WTC11 (cell line): ENCODE data around the gene PTPRG. TPM values are rescaled to one million over a fixed set of nuclear protein-coding genes. Genes with fewer than 3 reads are reported as not detected.

Source experiments
- ATAC-seq: fragments of 200-7000 bp; cut with Tn5 transposase; 2 replicates; pipeline ENCODE4 v1.10.0; 2021; ENCODE audit warnings: mild to moderate bottlenecking, moderate library complexity
- CTCF ChIA-PET: fragments of 300-600 bp; sonication (Branson Sonifier 250); formaldehyde crosslinking; loops from one replicate; lab custom pipeline; 2021; ENCODE audit warnings: antibody characterized with exemption; lab: Charles Lee
- POLR2A ChIA-PET: fragments of 350-600 bp; sonication (Branson Sonifier 250); formaldehyde crosslinking; loops from one replicate; lab custom pipeline; 2021; ENCODE audit warnings: antibody characterized with exemption; lab: Charles Lee
- DNase-seq: peaks from one replicate; pipeline ENCODE4 v3.0.0; 2021; ENCODE audit warnings: low spot score
- H3K27ac Mint-ChIP-seq: 2 replicates; pipeline ENCODE4 v1.8.0; 2021; ENCODE audit warnings: mixed read lengths
- H3K27me3 Mint-ChIP-seq: 2 replicates; pipeline ENCODE4 v1.8.0; 2021; ENCODE audit warnings: low read depth, mild to moderate bottlenecking, moderate library complexity, mixed read lengths
- H3K36me3 Mint-ChIP-seq: 2 replicates; pipeline ENCODE4 v1.8.0; 2021; ENCODE audit warnings: mixed read lengths
- H3K4me1 Mint-ChIP-seq: 2 replicates; pipeline ENCODE4 v1.8.0; 2022; ENCODE audit warnings: mixed read lengths
- H3K4me3 Mint-ChIP-seq: 2 replicates; pipeline ENCODE4 v1.8.0; 2021; ENCODE audit warnings: mild to moderate bottlenecking, moderate library complexity, mixed read lengths
- H3K9me3 Mint-ChIP-seq: 2 replicates; pipeline ENCODE4 v1.8.0; 2021; ENCODE audit warnings: mixed read lengths
- CBFB ChIP-seq: sonication (generic); formaldehyde crosslinking; IDR thresholded peaks from 2 replicates; pipeline ENCODE4 v1.8.1; 2022; ENCODE audit warnings: mild to moderate bottlenecking, low read depth, missing genetic modification reagents
- CREB1 ChIP-seq: sonication (generic); formaldehyde crosslinking; IDR thresholded peaks from 2 replicates; pipeline ENCODE4 v1.8.0; 2023; ENCODE audit warnings: mild to moderate bottlenecking, missing genetic modification reagents
- ETV6 ChIP-seq: sonication (generic); formaldehyde crosslinking; IDR thresholded peaks from 2 replicates; pipeline ENCODE4 v1.8.1; 2022; ENCODE audit warnings: mild to moderate bottlenecking, missing genetic modification reagents
- FOXJ3 ChIP-seq: sonication (generic); formaldehyde crosslinking; IDR thresholded peaks from 2 replicates; pipeline ENCODE4 v1.9.0; 2021; ENCODE audit warnings: missing genetic modification reagents, mild to moderate bottlenecking, borderline replicate concordance
- FOXP1 ChIP-seq: sonication (generic); formaldehyde crosslinking; IDR thresholded peaks from 2 replicates; pipeline ENCODE4 v1.8.0; 2022; ENCODE audit warnings: missing genetic modification reagents, mild to moderate bottlenecking, moderate library complexity, borderline replicate concordance
- GRHL2 ChIP-seq: fragments of 250-450 bp; sonication (Bioruptor Pico); IDR thresholded peaks from 2 replicates; pipeline ENCODE4 v1.8.0; 2022; ENCODE audit warnings: mild to moderate bottlenecking, moderate library complexity; ENCODE audit not compliant: insufficient replicate concordance, severe bottlenecking
- GTF2I ChIP-seq: fragments of 250-450 bp; sonication (Bioruptor Pico); conservative IDR thresholded peaks from 2 replicates; pipeline ENCODE4 v1.4.0; 2021; ENCODE audit warnings: mild to moderate bottlenecking
- HMGA2 ChIP-seq: fragments of 250-450 bp; sonication (Bioruptor Pico); IDR thresholded peaks from 2 replicates; pipeline ENCODE4 v1.4.0; 2021; ENCODE audit warnings: mild to moderate bottlenecking, moderate library complexity
- NFYB ChIP-seq: sonication (generic); formaldehyde crosslinking; conservative IDR thresholded peaks from 2 replicates; pipeline ENCODE4 v1.8.0; 2022; ENCODE audit warnings: low read depth, missing genetic modification reagents
- NR2C2 ChIP-seq: sonication (generic); formaldehyde crosslinking; IDR thresholded peaks from 2 replicates; pipeline ENCODE4 v1.8.0; 2022; ENCODE audit warnings: mild to moderate bottlenecking, missing genetic modification reagents
- OVOL2 ChIP-seq: fragments of 250-450 bp; sonication (Bioruptor Pico); IDR thresholded peaks from 2 replicates; pipeline ENCODE4 v1.9.0; 2021; ENCODE audit warnings: mild to moderate bottlenecking, borderline replicate concordance
- RORB ChIP-seq: fragments of 250-450 bp; sonication (Bioruptor Pico); IDR thresholded peaks from 2 replicates; pipeline ENCODE4 v1.9.0; 2021; ENCODE audit warnings: mild to moderate bottlenecking
- SMAD4 ChIP-seq: sonication (generic); formaldehyde crosslinking; IDR thresholded peaks from 2 replicates; pipeline ENCODE4 v1.8.0; 2022; ENCODE audit warnings: mild to moderate bottlenecking, missing genetic modification reagents
- TCF7 ChIP-seq: sonication (generic); formaldehyde crosslinking; IDR thresholded peaks from 2 replicates; pipeline ENCODE4 v1.8.0; 2022; ENCODE audit warnings: mild to moderate bottlenecking, low read depth, missing genetic modification reagents, moderate library complexity
- TEAD1 ChIP-seq: sonication (generic); formaldehyde crosslinking; IDR thresholded peaks from 2 replicates; pipeline ENCODE4 v1.8.0; 2022; ENCODE audit warnings: mild to moderate bottlenecking, missing genetic modification reagents
- TEAD4 ChIP-seq: sonication (generic); formaldehyde crosslinking; IDR thresholded peaks from 2 replicates; pipeline ENCODE4 v1.8.0; 2022; ENCODE audit warnings: mild to moderate bottlenecking, missing genetic modification reagents
- ZNF138 ChIP-seq: sonication (generic); formaldehyde crosslinking; conservative IDR thresholded peaks from 2 replicates; pipeline ENCODE4 v1.8.1; 2022; ENCODE audit warnings: mild to moderate bottlenecking, moderate library complexity, missing genetic modification reagents
- ZNF317 ChIP-seq: sonication (generic); formaldehyde crosslinking; IDR thresholded peaks from 2 replicates; pipeline ENCODE4 v1.8.1; 2023; ENCODE audit warnings: low read depth, mild to moderate bottlenecking, moderate library complexity, missing genetic modification reagents, borderline replicate concordance
- ZNF423 ChIP-seq: fragments of 250-450 bp; sonication (Bioruptor Pico); IDR thresholded peaks from 2 replicates; pipeline ENCODE4 v2.1.2; 2022; ENCODE audit warnings: mild to moderate bottlenecking, moderate library complexity
- total RNA-seq: library from RNA; stranded (reverse); gene quantifications from 3 replicates; pipeline ENCODE4 v1.2.3, GENCODE V29; 2021
- TF ChIP-seq, protein P1 (sequence below): sonication (generic); formaldehyde crosslinking; IDR thresholded peaks from 2 replicates; pipeline ENCODE4 v1.8.0; 2023; ENCODE audit warnings: missing genetic modification reagents
- TF ChIP-seq, protein P2 (sequence below): fragments of 250-450 bp; sonication (Bioruptor Pico); IDR thresholded peaks from 2 replicates; pipeline ENCODE4 v1.9.0; 2021; ENCODE audit warnings: mild to moderate bottlenecking
- TF ChIP-seq, protein P3 (sequence below): sonication (generic); formaldehyde crosslinking; IDR thresholded peaks from 2 replicates; pipeline ENCODE4 v1.8.1; 2023; ENCODE audit warnings: mild to moderate bottlenecking, missing genetic modification reagents, moderate library complexity
- TF ChIP-seq, protein P4 (sequence below): fragments of 250-450 bp; sonication (Bioruptor Pico); IDR thresholded peaks from 2 replicates; pipeline ENCODE4 v1.8.0; 2021; ENCODE audit warnings: mild to moderate bottlenecking
- TF ChIP-seq, protein P5 (sequence below): sonication (generic); formaldehyde crosslinking; IDR thresholded peaks from 2 replicates; pipeline ENCODE4 v1.8.1; 2023; ENCODE audit warnings: mild to moderate bottlenecking, missing genetic modification reagents, borderline replicate concordance
- TF ChIP-seq, protein P6 (sequence below): fragments of 250-450 bp; sonication (Bioruptor Pico); IDR thresholded peaks from 2 replicates; pipeline ENCODE4 v1.9.0; 2021; ENCODE audit warnings: mild to moderate bottlenecking, borderline replicate concordance

Gene PTPRG
- total RNA-seq, 1 experiment from 2014 or later, result 106 TPM

DNA sequence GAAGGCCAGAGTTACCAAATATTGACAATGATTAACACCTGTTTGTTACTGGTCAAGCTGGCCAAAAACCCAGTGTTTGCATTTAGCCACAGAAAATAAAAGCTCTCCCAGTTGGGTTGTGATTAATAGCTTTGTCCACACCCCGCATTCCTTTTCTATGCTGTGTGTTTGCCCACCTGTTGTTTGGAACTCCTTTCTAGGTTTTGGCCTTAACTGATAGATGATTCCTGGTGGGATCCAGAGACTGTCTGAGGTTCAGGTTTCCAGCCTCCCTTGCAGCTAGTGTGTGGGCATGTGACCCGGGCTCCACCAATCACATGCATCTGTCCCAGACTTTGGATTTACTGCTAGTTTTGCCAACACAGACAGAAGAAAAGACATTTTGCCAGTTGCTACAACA, 83.8 kb downstream of the PTPRG start (continued):
- TF ChIP-seq ETV6, result no peak
- TF ChIP-seq, protein P1, sequence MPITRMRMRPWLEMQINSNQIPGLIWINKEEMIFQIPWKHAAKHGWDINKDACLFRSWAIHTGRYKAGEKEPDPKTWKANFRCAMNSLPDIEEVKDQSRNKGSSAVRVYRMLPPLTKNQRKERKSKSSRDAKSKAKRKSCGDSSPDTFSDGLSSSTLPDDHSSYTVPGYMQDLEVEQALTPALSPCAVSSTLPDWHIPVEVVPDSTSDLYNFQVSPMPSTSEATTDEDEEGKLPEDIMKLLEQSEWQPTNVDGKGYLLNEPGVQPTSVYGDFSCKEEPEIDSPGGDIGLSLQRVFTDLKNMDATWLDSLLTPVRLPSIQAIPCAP (CRISPR knock-in tag), result no peak
- TF ChIP-seq CBFB (CRISPR knock-in tag), result no peak
- no peak for TF ChIP-seq HMGA2 (CRISPR knock-in tag)
- TF ChIP-seq, protein P2, sequence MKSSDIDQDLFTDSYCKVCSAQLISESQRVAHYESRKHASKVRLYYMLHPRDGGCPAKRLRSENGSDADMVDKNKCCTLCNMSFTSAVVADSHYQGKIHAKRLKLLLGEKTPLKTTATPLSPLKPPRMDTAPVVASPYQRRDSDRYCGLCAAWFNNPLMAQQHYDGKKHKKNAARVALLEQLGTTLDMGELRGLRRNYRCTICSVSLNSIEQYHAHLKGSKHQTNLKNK (CRISPR knock-in tag), result no peak
- no peak for TF ChIP-seq GTF2I (CRISPR knock-in tag)
- TF ChIP-seq TEAD4 (CRISPR knock-in tag), result no peak
- no peak for TF ChIP-seq CREB1 (CRISPR knock-in tag)
- no peak for TF ChIP-seq ZNF423
- no peak for TF ChIP-seq GRHL2
- peak; percentile 75 for TF ChIP-seq NFYB (CRISPR knock-in tag)
- TF ChIP-seq RORB (CRISPR knock-in tag), result no peak
- TF ChIP-seq TEAD1, result no peak
- TF ChIP-seq, protein P3, sequence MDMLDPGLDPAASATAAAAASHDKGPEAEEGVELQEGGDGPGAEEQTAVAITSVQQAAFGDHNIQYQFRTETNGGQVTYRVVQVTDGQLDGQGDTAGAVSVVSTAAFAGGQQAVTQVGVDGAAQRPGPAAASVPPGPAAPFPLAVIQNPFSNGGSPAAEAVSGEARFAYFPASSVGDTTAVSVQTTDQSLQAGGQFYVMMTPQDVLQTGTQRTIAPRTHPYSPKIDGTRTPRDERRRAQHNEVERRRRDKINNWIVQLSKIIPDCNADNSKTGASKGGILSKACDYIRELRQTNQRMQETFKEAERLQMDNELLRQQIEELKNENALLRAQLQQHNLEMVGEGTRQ (CRISPR knock-in tag), result peak; percentile 84
- TF ChIP-seq NR2C2, result no peak
- no peak for TF ChIP-seq SMAD4 (CRISPR knock-in tag)
- TF ChIP-seq ZNF138 (CRISPR knock-in tag), result no peak
- TF ChIP-seq FOXP1 (CRISPR knock-in tag), result no peak
- TF ChIP-seq, protein P4, sequence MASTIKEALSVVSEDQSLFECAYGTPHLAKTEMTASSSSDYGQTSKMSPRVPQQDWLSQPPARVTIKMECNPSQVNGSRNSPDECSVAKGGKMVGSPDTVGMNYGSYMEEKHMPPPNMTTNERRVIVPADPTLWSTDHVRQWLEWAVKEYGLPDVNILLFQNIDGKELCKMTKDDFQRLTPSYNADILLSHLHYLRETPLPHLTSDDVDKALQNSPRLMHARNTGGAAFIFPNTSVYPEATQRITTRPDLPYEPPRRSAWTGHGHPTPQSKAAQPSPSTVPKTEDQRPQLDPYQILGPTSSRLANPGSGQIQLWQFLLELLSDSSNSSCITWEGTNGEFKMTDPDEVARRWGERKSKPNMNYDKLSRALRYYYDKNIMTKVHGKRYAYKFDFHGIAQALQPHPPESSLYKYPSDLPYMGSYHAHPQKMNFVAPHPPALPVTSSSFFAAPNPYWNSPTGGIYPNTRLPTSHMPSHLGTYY (CRISPR knock-in tag), result no peak

DNA sequence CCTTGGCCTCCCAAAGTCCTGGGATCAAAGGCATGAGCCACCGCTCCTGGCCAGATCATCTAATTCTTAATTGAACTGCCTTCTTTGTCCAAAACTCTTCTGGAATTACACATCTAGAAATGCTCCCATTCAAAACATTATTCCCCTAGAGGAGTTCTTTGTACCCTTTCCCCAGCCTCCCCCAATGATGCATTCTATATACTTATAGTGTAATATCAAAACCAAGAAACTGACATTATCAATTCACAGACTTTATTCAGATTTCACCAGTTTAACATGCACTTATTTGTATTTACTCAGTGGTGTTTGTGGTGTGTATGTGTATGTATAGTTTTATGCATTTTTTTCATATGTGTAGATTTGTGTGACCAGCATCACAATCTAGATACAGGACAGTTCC, 85.0 kb downstream of the PTPRG start:
- Mint-ChIP-seq H3K9me3 (peaks cover 37% of the 10 kb centered on the region), H3K36me3 (peaks cover 61% of the 10 kb centered on the region), H3K4me1 (peaks cover 44% of the 10 kb centered on the region), H3K27ac (no peak overlapping the region), H3K27me3 (no peaks in the 10 kb centered on the region), H3K4me3 (no peak overlapping the region)
- DNase-seq (no peak), ATAC-seq (no peak)
- POLR2A ChIA-PET, result no interaction called here
- CTCF ChIA-PET, result no interaction called here
- TF ChIP-seq, protein P5, sequence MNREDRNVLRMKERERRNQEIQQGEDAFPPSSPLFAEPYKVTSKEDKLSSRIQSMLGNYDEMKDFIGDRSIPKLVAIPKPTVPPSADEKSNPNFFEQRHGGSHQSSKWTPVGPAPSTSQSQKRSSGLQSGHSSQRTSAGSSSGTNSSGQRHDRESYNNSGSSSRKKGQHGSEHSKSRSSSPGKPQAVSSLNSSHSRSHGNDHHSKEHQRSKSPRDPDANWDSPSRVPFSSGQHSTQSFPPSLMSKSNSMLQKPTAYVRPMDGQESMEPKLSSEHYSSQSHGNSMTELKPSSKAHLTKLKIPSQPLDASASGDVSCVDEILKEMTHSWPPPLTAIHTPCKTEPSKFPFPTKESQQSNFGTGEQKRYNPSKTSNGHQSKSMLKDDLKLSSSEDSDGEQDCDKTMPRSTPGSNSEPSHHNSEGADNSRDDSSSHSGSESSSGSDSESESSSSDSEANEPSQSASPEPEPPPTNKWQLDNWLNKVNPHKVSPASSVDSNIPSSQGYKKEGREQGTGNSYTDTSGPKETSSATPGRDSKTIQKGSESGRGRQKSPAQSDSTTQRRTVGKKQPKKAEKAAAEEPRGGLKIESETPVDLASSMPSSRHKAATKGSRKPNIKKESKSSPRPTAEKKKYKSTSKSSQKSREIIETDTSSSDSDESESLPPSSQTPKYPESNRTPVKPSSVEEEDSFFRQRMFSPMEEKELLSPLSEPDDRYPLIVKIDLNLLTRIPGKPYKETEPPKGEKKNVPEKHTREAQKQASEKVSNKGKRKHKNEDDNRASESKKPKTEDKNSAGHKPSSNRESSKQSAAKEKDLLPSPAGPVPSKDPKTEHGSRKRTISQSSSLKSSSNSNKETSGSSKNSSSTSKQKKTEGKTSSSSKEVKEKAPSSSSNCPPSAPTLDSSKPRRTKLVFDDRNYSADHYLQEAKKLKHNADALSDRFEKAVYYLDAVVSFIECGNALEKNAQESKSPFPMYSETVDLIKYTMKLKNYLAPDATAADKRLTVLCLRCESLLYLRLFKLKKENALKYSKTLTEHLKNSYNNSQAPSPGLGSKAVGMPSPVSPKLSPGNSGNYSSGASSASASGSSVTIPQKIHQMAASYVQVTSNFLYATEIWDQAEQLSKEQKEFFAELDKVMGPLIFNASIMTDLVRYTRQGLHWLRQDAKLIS (CRISPR knock-in tag), result no peak
- TF ChIP-seq, protein P6, sequence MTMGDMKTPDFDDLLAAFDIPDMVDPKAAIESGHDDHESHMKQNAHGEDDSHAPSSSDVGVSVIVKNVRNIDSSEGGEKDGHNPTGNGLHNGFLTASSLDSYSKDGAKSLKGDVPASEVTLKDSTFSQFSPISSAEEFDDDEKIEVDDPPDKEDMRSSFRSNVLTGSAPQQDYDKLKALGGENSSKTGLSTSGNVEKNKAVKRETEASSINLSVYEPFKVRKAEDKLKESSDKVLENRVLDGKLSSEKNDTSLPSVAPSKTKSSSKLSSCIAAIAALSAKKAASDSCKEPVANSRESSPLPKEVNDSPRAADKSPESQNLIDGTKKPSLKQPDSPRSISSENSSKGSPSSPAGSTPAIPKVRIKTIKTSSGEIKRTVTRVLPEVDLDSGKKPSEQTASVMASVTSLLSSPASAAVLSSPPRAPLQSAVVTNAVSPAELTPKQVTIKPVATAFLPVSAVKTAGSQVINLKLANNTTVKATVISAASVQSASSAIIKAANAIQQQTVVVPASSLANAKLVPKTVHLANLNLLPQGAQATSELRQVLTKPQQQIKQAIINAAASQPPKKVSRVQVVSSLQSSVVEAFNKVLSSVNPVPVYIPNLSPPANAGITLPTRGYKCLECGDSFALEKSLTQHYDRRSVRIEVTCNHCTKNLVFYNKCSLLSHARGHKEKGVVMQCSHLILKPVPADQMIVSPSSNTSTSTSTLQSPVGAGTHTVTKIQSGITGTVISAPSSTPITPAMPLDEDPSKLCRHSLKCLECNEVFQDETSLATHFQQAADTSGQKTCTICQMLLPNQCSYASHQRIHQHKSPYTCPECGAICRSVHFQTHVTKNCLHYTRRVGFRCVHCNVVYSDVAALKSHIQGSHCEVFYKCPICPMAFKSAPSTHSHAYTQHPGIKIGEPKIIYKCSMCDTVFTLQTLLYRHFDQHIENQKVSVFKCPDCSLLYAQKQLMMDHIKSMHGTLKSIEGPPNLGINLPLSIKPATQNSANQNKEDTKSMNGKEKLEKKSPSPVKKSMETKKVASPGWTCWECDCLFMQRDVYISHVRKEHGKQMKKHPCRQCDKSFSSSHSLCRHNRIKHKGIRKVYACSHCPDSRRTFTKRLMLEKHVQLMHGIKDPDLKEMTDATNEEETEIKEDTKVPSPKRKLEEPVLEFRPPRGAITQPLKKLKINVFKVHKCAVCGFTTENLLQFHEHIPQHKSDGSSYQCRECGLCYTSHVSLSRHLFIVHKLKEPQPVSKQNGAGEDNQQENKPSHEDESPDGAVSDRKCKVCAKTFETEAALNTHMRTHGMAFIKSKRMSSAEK, result no peak
- TF ChIP-seq NFYB (CRISPR knock-in tag) (no peak), ZNF317 (no peak), TCF7 (no peak), FOXJ3 (no peak), OVOL2 (no peak)
